T47D (cell line): ENCODE results near the gene CD74.
A peak's percentile ranks its signal among the peaks of the same experiment; 100 is the strongest.
"Not testable (repeated sequence)": the region's sequence is repeated elsewhere in the genome, so short reads cannot be mapped to it uniquely, and the experiment has no call there.

Experiments
- DNase-seq, 2 experiments: peaks; one replicate each; pipeline versions ENCODE4 v3.0.0 to v3.0.0-alpha.2; 2011 to 2012; ENCODE audit warnings: low read depth in 1 of 2, low spot score in 1 of 2
- JUND ChIP-seq: IDR thresholded peaks from 2 replicates; pipeline ENCODE4 v1.6.1; 2012; ENCODE audit warnings: low read depth
- in situ Hi-C: cut with HindIII; loops from 2 replicates; pipeline ENCODE4 v1.10.0; 2016; ENCODE audit warnings: low sequenced_read_pairs, low pct_unique_long_range_greater_than_20kb

The CD74 gene

DNA sequence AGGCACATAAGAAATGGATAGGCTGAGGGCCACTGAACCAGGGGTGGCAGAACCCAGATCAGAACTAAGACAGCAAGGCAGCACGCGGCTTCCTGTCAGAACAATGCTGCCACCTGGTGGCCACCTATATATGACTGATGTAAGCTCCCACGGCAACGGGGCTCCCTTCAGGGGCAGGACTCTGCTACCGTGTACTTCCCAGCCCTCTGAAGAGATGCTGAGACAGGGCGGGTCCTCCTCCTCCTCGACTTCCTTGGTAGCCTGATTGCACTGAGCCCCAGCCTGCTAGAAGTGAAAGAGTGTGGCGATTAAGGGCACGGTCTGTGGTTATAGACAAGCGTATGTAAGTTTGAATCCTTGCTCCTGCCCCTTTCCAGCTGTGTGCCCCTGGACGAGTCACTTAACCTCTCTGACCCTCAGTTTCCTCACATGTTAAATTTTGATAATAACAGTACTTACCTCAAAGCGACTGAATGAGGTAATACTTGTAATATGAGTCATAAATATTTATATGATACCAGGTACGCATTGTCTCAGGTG is 23.5 kb upstream of the CD74 start:
- DNase-seq: peak; percentile 88 to 91
- in situ Hi-C loops: no loop called here
- TF ChIP-seq JUND: no peak

DNA sequence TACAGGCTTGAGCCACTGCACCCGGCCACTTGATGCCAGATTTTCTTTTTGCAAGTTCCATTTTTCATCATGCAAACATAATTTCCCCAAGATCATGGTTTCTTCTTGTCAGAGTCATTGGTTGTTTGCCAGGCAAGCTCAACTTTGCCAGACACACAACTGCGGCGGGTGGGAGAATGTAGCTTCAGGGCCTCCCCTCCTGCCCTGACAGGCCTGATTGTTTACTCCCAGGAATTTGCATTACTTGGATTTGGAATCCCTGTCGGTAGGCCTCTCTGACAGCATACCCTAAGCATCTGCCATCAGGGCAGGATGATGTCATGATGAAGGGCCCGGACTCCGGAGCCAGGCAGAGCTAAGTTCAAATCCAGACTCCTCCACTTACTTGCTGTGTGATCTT is 21.8 kb upstream of the CD74 start:
- in situ Hi-C loops: no loop called here
- DNase-seq: peak in 1 of 2 experiments; percentile 41
- TF ChIP-seq JUND: no peak

DNA sequence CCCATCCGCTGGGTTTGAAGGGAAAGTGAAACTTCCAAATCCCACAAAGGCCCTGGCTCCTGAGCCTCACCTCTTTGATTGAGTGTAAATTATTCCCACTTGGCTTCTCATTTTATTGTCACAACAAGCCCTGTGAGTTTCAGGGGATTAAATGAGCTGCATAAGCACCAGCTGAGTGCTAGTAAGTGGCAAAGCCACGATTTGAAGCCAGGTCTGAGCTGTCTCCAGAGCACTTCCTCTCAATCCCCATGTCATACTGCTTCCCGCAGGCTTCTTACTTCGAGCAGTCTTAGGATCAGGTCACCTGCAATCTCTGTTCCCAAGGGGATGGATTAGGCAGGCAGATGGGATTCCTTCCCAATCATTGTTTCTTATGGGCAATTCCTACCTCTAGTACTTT is 18.9 kb upstream of the CD74 start:
- DNase-seq: no peak
- in situ Hi-C loops: no loop called here
- TF ChIP-seq JUND: no peak

DNA sequence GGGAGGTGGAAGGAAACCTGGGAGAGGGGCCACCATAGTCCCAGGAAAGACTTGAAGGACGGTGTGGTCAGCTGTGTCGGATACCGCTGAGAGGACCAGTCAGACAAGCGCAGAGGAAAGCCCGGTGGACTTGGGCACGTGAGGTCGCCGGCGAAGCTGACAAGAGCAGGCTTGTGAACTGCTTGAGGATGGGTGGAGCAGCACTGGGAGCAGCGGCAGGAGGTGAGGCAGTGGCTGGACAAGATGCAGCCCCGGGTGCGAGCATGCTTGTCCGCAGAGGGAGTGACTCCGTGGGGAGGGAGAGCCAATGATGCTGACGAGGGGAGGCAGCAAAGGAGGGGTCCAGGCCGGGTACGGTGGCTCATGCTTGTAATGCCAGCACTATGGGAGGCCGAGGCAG is 18.3 kb upstream of the CD74 start:
- DNase-seq: no peak
- in situ Hi-C loops: no loop called here
- no peak for TF ChIP-seq JUND

DNA sequence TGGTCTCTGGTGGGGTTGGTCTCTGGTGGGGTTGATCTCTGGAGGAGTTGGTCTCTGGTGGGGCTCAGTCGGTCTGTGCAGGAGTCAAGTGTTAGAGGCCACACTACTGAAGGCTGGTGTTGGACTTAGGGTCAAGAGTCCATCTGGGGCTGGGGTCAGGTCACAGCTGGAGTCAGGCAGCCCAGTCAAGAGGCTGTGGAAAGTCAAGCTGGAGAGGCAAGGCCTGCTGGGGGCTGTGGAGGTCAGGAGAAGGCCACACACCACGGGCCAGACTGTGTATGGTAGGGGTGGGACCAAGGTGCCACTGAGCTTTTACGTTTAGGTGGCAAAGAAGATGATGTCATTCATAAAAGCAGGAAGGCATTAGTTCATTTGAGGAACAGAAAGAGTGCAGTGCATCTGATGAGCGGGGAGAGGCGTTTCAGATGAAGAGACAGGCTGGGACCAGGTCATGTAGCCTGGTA is 16.7 kb upstream of the CD74 start:
- in situ Hi-C loops: no loop called here
- no peak for TF ChIP-seq JUND
- DNase-seq: no peak

DNA sequence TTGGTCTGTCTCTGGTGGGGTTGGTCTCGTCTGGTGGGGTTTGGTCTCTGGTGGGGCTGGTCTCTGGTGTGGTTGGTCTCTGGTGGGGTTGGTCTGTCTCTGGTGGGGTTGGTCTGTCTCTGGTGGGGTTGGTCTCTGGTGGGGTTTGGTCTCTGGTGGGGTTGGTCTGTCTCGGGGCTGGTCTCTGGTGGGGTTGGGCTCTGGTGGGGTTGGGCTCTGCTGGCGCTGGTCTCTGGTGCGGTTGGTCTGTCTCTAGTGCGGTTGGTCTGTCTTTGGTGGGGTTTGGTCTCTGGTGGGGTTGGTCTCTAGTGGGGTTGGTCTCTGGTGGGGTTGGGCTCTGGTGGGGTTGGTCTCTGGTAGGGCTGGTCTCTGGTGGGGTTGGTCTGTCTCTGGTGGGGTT is 16.3 kb upstream of the CD74 start:
- in situ Hi-C loops: no loop called here
- DNase-seq: no peak
- no peak for TF ChIP-seq JUND

DNA sequence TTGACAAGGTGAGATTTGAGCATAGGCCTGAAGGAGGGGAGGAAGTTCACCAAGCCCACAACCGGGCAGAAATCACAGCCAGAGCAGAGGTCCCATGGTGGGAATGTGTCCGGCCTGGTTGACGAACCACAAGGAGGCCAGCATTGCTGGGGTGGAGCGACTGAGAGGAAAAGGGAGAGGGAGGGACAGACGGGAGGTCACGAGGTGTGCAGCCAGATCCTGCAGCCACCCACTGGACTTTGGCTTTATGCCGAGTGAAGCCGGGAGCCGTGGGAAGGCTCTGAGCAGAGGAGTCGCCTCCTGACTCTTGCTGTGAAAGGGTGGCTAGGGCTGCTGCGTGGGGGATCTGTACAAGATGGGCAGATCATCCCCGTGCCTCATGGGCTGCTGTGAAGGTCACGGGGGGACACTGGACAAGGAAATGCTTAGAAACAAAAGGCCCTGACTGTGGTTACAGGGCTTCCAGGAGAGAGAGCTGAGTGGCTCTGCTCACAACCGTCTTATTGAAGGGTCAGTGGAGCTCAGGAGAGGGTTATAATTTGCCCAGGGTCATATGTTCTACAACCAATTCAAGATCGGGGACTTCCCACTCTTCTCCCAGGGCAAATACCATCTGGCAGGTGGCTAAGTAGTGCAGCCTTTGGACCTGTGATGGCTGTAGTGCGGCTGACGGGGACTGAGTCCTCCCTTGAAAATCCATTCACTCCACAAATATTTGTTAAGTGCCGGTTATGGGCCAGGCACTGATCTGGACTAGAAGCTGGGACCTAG is 15.6 kb upstream of the CD74 start:
- DNase-seq: peak in 1 of 2 experiments; percentile 63
- TF ChIP-seq JUND: no peak
- in situ Hi-C loops: no loop called here

DNA sequence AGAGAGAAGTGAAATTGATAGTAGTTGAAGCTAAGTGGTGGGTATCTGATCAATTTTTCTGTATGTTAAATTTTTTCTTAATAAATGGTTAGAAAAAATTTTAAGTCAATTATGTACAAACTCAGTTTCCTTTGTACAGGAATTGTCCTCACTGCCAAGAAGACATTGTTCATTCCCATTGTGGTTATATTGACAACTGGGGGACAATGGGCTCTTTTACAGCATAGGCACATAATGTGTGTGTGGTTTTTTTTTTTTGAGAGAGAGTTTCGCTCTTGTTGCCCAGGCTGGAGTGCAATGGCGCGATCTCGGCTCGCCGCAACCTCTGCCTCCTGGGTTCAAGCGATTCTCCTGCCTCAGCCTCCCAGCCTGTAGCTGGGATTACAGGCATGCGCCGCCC is 13.5 kb upstream of the CD74 start:
- DNase-seq, in situ Hi-C loops: not testable (repeated sequence)

DNA sequence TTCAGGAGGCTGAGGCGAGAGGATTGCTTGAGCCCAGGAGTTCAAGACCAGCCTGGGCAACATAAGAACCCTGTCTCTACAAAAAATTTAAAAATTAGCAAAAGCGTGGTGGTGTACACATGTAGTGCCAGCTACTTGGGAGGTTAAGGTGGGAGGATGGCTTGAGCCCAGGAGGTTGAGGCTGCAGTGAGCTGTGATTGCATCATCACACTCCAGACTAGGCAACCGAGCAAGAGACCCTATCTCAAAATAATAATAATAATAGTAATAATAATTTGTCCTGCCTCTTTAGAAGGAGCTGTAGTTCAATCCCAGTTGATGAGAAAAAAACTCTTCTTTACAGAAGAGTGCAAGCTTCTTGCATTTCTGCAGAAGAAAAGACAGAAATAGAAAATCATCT is 10.0 kb upstream of the CD74 start:
- DNase-seq: no peak
- no peak for TF ChIP-seq JUND

DNA sequence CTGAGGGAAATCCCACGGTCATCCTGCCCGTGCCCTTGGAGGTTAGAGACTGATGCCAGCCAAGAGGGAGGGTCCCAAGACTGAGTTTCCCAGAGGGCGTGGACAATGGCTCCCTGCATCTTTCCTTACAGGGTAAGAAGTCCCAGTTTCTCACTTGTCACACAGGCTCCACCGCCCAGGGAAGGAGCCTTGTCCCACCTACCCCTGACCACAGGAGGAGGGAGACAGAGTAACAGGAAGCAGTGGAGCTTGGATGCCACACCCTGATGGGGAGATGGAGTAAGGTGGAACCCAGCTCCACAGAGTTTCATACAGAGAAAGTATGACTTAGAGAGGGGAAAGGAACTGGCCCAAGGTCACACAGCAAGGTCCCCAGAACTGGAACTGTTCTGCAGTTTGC is 9.4 kb upstream of the CD74 start:
- no peak for DNase-seq
- no peak for TF ChIP-seq JUND
- in situ Hi-C loops: no loop called here

More for the DNA sequence above, 10.0 kb upstream of the CD74 start:
- in situ Hi-C loops: no loop called here

DNA sequence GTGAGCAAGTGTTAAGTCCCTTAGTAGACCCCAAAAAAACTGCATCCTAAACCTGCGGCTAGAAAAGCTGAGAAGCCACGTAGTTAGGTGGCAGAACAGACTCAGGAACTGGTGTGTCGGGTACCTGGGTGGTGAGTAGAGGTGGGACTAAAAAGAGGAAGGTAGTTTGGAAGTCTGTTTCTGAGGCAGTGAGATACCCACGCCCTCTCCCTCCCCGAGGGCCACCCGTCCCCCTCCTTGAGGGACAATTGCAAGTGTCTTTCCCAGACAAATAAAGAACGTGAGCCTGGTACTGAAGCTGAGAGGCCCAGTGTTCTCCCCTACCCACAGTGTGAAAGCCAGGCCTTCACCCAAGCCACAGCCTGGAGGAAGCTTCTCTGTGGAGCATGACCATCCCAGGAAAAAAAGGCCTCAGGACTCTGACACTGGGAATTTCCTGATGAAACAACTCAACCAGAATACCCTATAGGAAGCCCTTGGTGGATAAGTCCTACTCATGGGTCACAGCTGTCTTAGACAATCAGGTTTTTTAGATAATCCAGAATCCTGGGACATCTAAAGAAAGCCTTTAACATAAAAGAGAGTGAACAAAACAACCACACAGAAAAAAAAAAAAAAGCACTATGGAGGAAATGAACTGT is 7.0 kb upstream of the CD74 start:
- in situ Hi-C loops: no loop called here
- no peak for DNase-seq

DNA sequence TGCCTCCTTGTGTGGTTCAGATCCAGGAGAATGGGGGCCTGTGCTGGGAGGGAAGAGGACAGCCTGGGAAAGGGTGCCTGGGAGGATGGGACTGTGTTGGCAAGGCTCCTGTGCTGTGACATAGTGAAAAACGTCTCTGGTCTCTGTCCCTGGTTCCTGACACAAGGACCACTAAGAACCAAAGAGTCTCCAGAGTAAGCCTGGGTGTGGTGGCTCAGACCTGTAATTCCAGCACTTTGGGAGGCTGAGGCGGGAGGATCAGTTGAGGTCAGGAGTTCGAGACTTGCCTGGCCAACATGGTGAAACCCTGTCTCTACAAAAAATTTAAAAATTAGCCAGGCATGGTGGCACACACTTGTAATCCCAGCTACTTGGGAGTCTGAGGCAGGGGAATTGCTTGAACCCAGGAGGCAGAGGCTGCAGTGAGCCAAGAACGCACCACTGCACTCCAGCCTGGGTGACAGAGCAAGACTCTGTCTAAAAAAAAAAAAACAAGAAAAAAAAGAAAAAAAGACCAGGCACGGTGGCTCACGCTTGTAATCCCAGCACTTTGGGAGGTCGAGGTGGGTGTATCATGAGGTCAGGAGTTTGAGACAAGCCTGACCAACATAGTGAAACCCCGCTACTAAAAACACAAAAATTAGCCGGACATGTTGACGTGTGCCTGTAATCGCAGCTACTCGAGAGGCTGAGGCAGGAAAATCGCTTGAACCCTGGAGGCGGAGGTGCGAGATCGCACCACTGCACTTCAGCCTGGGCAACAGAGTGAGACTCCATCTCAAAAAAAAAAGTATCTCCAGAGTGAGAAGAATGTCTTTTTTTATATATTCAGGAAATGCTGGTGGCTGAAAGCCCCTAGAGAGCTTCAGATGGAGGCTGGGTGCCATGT is 1.4 kb upstream of the CD74 start:
- in situ Hi-C loops, DNase-seq: not testable (repeated sequence)

More for the DNA sequence above, 7.0 kb upstream of the CD74 start:
- TF ChIP-seq JUND: no peak
